ENCODE measurements around the gene RPS16.

RPS16 gene

DNA sequence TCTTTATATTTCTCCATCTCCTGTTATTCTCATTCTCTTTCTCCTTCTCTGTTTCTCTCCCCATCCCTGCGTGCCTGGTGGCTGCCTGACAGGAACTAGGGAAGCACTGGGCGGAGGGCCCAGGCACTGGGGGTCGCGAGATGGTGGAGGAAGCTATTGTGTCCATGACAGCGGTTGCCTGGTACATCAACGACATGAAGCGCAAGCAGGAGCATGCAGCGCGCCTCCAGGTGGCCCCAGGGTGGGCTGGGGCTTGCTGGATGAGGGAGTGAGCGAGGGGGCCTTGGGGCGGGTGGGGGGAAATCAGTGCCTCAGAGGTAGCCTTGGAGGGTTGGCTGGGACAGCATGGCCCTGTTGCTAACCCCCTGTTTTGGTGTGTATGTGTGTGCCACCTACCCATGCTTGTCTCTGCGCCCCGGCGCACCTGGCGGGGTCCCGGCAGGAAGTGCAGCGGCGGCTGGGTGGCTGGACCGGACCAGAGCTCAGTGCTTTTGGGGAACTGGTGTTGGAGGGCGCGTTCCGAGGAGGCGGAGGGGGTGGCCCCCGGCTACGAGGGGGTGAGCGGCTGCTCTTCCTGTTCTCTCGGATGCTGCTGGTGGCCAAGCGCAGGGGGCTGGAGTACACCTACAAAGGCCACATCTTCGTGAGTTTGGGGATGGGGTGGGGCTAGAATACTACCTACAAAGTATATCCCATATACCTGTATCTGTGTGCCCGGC, 18.1 kb downstream of the RPS16 start:
- no peaks in the 10 kb centered on the region for H3K9me3 ChIP-seq (ENCODE audit: control insufficient read depth, low read length)
- WGBS, 2 experiments (ENCODE audit: insufficient coverage in 2 of 2), result 96 to 97% methylated on average over 21 to 26 of the region's 30 CpGs
- H3K36me3 ChIP-seq (ENCODE audit: control insufficient read depth, insufficient read depth, low read length), result peaks cover 80% of the 10 kb centered on the region
- H3K27ac ChIP-seq (ENCODE audit: low read depth, low read length, severe bottlenecking), result no peak overlapping the region
- no peak overlapping the region for H3K4me3 ChIP-seq (ENCODE audit: extremely low read depth, insufficient read depth, low read length, poor library complexity, severe bottlenecking)
- peaks cover 19% of the 10 kb centered on the region for H3K4me1 ChIP-seq (ENCODE audit: control insufficient read depth, insufficient read depth, low read length, poor library complexity, severe bottlenecking)

- peaks cover 69% of the 10 kb centered on the region for H3K36me3 ChIP-seq (ENCODE audit: control insufficient read depth, insufficient read depth, low read length)
- no peak overlapping the region for H3K4me3 ChIP-seq (ENCODE audit: extremely low read depth, insufficient read depth, low read length, poor library complexity, severe bottlenecking)
- no peaks in the 10 kb centered on the region for H3K9me3 ChIP-seq (ENCODE audit: control insufficient read depth, low read length)
- H3K27ac ChIP-seq (ENCODE audit: low read depth, low read length, severe bottlenecking), result no peak overlapping the region
- 88 to 98% methylated on average over 10 to 18 of the region's 27 CpGs for WGBS, 2 experiments (ENCODE audit: insufficient coverage in 2 of 2)
- H3K4me1 ChIP-seq (ENCODE audit: control insufficient read depth, insufficient read depth, low read length, poor library complexity, severe bottlenecking), result peaks cover 19% of the 10 kb centered on the region
These were observed 19.3 kb downstream of the RPS16 start for GRCh38 chr19:39416152-39417120.

DNA sequence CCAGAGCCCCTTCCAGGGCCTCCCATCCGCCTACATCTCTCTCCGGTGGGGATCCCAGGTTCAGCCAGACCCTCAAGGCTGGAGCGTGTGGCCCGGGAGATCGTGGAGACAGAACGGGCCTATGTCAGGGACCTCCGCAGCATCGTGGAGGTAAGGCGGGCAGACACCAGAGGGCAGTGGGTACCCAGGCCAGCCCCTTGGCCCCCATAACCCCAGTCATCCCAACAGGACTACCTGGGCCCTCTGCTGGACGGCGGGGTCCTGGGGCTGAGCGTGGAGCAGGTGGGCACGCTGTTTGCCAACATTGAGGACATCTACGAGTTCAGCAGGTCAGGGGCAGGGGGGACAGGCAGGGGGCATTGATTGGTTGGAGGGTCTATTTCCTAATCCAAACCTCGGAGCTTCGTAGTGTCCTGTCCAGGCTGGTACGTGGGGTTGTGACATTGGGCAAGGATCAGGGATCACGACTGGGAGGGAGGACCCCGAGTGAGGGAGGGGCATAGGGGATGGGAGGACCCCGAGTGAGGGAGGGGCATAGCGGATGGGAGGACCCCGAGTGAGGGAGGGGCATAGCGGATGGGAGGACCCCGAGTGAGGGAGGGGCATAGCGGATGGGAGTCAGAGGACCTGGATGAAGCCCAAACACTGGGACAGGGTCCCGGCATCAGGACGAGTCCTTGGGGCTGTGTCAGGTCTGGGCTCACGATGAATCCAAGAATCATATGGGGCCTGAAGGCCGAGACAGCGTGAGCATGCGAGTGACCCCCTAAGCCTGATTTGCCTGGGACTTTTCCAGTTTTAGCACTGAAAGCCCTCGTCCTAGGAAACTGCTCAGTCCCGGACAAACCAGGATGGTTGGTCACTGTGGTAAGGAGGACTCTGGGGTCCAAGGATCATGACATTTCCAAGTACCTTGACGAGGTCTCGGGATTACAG, 20.4 kb downstream of the RPS16 start:
- H3K27ac ChIP-seq (ENCODE audit: low read depth, low read length, severe bottlenecking), result no peak overlapping the region
- 76 to 87% methylated on average over 28 to 31 of the region's 35 CpGs for WGBS, 2 experiments (ENCODE audit: insufficient coverage in 2 of 2)
- H3K36me3 ChIP-seq (ENCODE audit: control insufficient read depth, insufficient read depth, low read length), result peaks cover 58% of the 10 kb centered on the region
- peak overlapping the region; percentile 98 for H3K4me3 ChIP-seq (ENCODE audit: extremely low read depth, insufficient read depth, low read length, poor library complexity, severe bottlenecking)
- peaks cover 30% of the 10 kb centered on the region for H3K4me1 ChIP-seq (ENCODE audit: control insufficient read depth, insufficient read depth, low read length, poor library complexity, severe bottlenecking)
- no peaks in the 10 kb centered on the region for H3K9me3 ChIP-seq (ENCODE audit: control insufficient read depth, low read length)

DNA sequence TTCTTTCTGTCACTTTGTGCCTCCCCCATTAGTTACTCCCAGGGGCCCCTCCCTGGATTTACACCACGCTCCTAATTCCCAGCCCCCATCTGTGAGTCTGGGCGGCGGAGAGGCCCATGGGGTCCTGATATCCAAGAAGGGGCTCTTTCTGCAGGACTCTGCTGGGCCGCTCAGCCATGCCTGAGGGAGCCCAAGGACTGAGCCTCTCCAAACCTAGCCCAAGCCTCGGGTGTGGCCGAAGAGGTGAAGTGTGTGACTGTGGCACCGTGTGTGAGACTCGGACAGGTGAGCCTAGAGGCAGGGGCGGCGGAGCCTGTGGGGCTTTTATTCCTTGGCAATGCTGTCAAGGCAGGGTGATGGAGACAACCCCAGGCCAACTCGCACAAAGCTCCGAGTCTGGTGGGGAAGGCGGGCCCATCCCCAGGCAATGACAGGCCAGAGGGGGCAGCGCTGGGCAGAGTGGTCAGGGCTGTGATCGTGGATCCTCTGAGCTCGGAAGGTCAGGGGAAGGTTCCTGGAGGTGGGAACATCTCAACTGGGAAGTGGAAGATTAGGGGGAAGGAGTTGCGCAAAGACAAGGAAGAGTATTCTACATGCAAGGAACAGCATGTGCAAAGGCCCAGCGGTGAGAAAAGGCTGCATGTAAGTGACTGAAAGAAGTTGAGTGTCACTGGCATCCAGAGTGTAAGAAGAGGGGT, 21.7 kb downstream of the RPS16 start:
- Histone ChIP-seq H3K4me1 (ENCODE audit: control insufficient read depth, insufficient read depth, low read length, poor library complexity, severe bottlenecking) (peaks cover 39% of the 10 kb centered on the region), H3K36me3 (ENCODE audit: control insufficient read depth, insufficient read depth, low read length) (peaks cover 46% of the 10 kb centered on the region), H3K27ac (ENCODE audit: low read depth, low read length, severe bottlenecking) (peak overlapping the region; percentile 88), H3K9me3 (ENCODE audit: control insufficient read depth, low read length) (no peaks in the 10 kb centered on the region), H3K4me3 (ENCODE audit: extremely low read depth, insufficient read depth, low read length, poor library complexity, severe bottlenecking) (peak overlapping the region; percentile 98)
- 20% methylated on average over 14 to 15 of the region's 18 CpGs for WGBS, 2 experiments (ENCODE audit: insufficient coverage in 2 of 2)

DNA sequence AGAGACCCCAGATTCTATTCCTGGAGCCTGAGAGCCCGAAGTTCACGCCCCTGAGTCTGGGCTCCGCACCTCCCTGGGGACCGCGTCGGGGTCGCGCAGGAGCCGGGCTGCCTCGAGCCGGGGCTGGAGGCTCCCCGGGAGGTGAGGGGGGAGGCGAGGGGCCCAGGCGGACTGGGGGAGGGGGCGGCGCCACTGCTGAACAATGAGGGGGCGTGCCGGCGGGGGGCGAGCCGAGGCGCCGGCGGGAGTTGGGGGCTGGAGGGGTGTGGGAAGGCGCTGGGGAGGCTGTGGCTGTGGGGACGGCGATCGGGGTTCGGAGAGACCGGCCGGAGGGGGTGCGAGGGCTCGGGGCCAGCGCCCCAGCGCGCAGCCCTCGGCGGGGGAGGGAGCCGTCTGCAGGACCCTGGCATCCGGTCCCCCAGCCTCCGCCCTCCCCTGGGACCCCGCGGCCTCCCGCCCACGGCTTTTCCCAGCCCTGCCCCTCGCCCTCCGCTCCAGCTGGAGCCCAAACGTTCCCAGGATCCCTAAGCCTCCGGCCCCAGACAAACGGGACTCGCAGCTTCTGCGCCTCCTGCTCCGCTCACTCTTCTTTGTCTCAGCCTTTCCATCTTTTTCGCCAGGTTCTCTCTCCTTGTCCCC, 22.4 kb downstream of the RPS16 start:
- H3K36me3 ChIP-seq (ENCODE audit: control insufficient read depth, insufficient read depth, low read length), result peaks cover 45% of the 10 kb centered on the region
- 0 to 1% methylated on average over 26 to 32 of the region's 54 CpGs for WGBS, 2 experiments (ENCODE audit: insufficient coverage in 2 of 2)
- peak overlapping the region; percentile 88 for H3K27ac ChIP-seq (ENCODE audit: low read depth, low read length, severe bottlenecking)
- H3K4me1 ChIP-seq (ENCODE audit: control insufficient read depth, insufficient read depth, low read length, poor library complexity, severe bottlenecking), result peaks cover 45% of the 10 kb centered on the region
- H3K9me3 ChIP-seq (ENCODE audit: control insufficient read depth, low read length), result no peaks in the 10 kb centered on the region
- peak overlapping the region; percentile 98 for H3K4me3 ChIP-seq (ENCODE audit: extremely low read depth, insufficient read depth, low read length, poor library complexity, severe bottlenecking)

DNA sequence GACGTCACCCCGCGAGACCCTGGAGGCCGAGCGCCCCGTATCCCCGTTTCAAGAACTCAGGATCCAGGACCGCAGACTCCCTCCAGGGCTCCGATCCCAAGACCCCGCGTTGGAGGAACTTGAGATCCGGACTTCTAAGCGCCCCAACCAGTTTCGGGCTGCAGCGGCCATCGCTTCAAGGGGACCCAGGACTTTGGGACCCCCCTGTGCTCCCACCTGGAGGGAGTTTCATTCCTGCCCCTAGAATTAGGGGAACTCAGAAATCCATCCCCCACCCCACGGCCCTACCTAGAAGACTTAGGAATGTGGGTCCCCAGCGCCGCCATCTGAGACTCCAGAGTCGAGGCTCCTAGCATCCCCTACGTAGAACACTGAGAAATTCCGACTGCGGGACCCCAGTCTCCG, 22.9 kb downstream of the RPS16 start:
- peaks cover 47% of the 10 kb centered on the region for H3K4me1 ChIP-seq (ENCODE audit: control insufficient read depth, insufficient read depth, low read length, poor library complexity, severe bottlenecking)
- H3K36me3 ChIP-seq (ENCODE audit: control insufficient read depth, insufficient read depth, low read length), result peaks cover 45% of the 10 kb centered on the region
- 0% methylated on average over 22 to 23 of the region's 24 CpGs for WGBS, 2 experiments (ENCODE audit: insufficient coverage in 2 of 2)
- peak overlapping the region; percentile 88 for H3K27ac ChIP-seq (ENCODE audit: low read depth, low read length, severe bottlenecking)
- no peaks in the 10 kb centered on the region for H3K9me3 ChIP-seq (ENCODE audit: control insufficient read depth, low read length)
- H3K4me3 ChIP-seq (ENCODE audit: extremely low read depth, insufficient read depth, low read length, poor library complexity, severe bottlenecking), result peak overlapping the region; percentile 98

DNA sequence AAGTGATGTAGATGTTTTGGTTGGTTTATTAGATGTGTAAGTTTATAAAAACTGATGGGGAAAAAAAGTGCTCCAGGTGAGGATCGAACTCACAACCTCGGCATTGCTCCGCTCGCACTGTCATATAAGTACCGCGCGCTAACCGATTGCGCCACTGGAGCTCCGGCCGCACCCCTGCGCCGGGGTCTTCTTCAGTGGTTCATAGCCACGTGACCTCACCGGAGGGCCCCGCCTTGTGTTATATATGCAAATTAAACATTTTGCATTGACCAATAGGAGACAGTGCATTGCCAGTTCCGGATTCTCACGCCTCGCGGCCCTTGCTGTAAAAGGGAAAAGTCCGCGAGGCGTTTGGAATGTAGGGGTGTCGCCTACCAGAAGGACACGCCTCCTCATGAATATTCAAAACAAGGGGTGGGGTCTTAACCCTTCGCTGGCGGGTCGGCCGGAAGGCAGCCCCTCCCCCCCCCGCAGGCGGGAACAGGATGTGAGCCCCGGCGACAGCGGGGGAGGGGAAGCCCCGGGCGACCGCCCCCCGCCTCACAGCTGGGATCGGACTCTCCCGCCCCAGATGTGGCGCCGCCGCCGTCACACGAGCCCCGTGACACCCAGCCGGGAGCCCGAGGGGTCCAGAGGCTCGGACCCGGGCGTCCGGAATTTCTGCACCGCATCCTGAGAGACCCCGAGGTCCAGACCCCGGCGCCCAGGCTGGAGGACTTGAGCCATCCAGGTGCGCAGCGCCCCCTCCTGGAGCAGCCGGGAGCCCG, 23.5 kb downstream of the RPS16 start, which contains the start of gene PLEKHG2:
Gene PLEKHG2, plus strand, starts transcription at position 570 of the 767 bp plus-strand sequence. CDS start 1,418 bp downstream, outside the sequence.
- 0% methylated on average over 39 to 49 of the region's 60 CpGs for WGBS, 2 experiments (ENCODE audit: insufficient coverage in 2 of 2)

DNA sequence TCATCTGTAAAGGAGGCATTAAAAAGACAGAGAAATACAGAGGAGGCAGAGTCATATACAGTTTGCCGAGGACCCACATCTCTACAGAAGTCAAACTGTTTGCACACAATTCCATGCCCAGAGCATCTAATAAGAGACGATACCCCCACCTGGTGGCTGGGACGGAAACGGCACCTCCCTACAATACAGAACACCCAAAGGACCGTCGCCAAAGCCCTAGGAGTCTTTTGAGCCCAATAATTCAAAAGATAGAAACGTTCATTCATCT, 24.0 kb downstream of the RPS16 start:
- peak overlapping the region; percentile 67 for H3K27ac ChIP-seq (ENCODE audit: low read depth, low read length, severe bottlenecking)
- 17% methylated on average over 1 of the region's 7 CpGs; no CpG with 5 or more reads in 1 of the 2 experiments for WGBS, 2 experiments (ENCODE audit: insufficient coverage in 2 of 2)

More for the DNA sequence above, 23.5 kb downstream of the RPS16 start, which contains the start of gene PLEKHG2:
- Histone ChIP-seq H3K36me3 (ENCODE audit: control insufficient read depth, insufficient read depth, low read length) (peaks cover 42% of the 10 kb centered on the region), H3K4me1 (ENCODE audit: control insufficient read depth, insufficient read depth, low read length, poor library complexity, severe bottlenecking) (peaks cover 47% of the 10 kb centered on the region), H3K9me3 (ENCODE audit: control insufficient read depth, low read length) (no peaks in the 10 kb centered on the region), H3K4me3 (ENCODE audit: extremely low read depth, insufficient read depth, low read length, poor library complexity, severe bottlenecking) (peak within 1 kb of the TSS; percentile 98), H3K27ac (ENCODE audit: low read depth, low read length, severe bottlenecking) (peak within 1 kb of the TSS; percentile 88)

More for the DNA sequence above, 24.0 kb downstream of the RPS16 start:
- Histone ChIP-seq H3K4me1 (ENCODE audit: control insufficient read depth, insufficient read depth, low read length, poor library complexity, severe bottlenecking) (peaks cover 47% of the 10 kb centered on the region), H3K36me3 (ENCODE audit: control insufficient read depth, insufficient read depth, low read length) (peaks cover 37% of the 10 kb centered on the region), H3K4me3 (ENCODE audit: extremely low read depth, insufficient read depth, low read length, poor library complexity, severe bottlenecking) (peak overlapping the region; percentile 98), H3K9me3 (ENCODE audit: control insufficient read depth, low read length) (no peaks in the 10 kb centered on the region)
